ENCODE measurements around the gene D2HGDH.
"Not testable (repeated sequence)": the region's sequence is repeated elsewhere in the genome, so short reads cannot be mapped to it uniquely, and the experiment has no call there.

The D2HGDH gene

DNA sequence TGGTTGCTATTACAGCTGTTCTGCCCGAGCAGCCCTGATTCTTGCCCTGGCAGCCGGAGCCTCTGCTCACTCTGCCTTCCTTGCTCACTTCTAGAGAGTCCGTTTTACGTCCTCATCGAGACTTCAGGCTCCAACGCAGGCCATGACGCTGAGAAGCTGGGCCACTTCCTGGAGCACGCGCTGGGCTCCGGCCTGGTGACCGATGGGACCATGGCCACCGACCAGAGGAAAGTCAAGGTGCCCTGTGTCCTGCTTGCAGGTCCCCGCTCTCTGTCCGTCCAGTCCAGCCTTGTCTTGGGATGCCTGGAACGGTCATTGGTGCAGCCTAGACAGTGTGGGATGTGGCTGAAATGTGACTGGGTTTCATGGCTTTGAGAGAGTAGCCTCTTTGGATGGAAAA lies 16.7 kb downstream of the D2HGDH start:
- no peak for DNase-seq

GRCh38 chr2:241751776-241752175 lies 17.3 kb downstream of the D2HGDH start:
- DNase-seq: no peak

GRCh38 chr2:241752253-241752652 lies 17.8 kb downstream of the D2HGDH start:
- no peak for DNase-seq

GRCh38 chr2:241752689-241753276 lies 18.4 kb downstream of the D2HGDH start:
- DNase-seq: no peak

DNA sequence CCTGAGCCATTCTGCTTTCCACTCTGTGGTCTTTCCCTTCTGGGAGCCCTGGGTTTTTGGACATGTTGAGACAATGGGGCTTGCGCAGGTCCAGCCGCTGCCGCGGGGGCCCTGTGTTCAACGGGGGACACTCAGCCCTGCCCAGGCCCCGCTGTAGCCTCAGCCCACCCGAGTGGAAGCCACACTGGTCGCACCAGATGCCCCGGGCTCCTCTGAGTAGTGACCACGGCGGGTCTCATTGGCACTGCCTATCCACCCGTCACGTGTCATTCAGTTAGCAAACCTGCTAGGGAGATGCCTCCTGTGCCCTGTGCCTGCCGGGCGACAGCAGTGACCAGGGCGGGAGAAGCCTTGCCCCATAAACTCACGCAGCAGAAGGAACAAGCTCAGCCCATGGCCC lies 19.1 kb downstream of the D2HGDH start:
- no peak for DNase-seq

DNA sequence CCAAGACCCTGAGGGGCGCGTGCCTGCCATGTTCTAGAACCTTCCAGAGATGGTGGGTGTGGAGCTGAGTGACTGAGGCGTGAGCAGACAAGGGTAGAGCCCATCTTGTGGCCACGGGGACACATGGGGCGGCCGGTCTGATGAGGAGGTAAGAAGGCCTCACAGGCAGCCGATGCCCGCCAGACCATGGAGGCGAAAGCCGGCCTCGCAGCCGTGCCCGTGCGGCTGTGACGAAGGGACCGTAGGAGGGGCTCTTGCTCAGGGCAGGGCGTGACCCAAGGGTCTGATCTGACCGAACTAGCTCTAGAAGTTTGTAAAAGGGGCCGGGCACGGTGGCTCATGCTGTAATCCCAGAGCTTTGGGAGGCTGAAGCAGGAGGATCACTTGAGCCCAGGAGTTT lies 19.6 kb downstream of the D2HGDH start:
- no peak for DNase-seq

- no peak for DNase-seq
Measured at GRCh38 chr2:241755166-241755565, 20.7 kb downstream of the D2HGDH start.

DNA sequence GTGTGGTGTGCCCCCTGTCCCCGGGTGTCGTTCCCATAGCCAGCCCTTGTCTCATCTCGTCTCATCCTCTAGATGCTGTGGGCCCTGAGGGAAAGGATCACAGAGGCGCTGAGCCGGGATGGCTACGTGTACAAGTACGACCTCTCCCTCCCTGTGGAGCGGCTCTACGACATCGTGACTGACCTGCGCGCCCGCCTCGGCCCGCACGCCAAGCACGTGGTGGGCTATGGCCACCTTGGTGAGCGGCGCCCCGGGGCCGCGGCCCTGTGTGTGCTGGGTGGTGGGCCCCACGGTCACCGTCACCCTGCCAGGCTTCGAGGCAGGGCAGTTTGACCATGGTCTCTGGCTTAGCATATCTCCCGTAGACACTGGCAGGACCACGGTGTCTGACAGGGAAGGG lies 21.3 kb downstream of the D2HGDH start:
- no peak for DNase-seq

DNA sequence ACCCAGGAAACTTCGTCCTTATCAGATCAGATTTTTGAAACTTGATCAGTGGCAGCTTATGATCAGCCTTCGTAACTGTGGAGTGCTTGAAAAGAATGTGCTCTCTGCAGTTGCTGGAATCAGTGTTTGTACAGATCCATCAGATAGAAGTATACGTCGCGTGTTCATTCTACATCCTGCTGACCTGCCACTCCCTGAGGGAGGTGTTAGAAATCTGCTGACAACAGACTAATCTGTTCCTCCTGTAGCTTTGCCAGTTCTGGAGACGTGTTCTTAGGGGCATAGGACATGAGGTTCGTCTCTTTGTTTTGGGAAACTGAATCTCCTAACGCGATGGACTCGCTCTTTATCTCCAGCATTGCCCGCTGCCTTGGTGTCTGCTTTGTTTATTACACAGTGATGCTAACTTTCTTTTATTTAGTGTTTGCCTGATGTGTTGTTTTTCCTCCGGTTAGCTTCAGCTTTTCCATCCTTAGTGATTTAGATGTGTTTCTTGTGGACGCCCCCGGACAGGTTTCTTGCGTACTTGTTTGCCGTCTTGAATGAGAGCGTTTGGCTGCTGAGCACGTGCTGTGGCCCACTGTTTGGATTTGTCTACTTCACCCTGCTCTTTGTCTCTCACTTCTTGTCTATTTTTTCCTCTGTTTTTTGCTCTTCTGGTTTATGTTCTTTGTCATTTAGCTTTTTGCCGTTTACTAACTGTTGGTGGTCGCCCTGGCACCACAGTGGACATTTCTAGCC lies 24.8 kb downstream of the D2HGDH start:
- DNase-seq: no peak

GRCh38 chr2:241759893-241760292 lies 25.5 kb downstream of the D2HGDH start:
- not testable (repeated sequence) for DNase-seq

DNA sequence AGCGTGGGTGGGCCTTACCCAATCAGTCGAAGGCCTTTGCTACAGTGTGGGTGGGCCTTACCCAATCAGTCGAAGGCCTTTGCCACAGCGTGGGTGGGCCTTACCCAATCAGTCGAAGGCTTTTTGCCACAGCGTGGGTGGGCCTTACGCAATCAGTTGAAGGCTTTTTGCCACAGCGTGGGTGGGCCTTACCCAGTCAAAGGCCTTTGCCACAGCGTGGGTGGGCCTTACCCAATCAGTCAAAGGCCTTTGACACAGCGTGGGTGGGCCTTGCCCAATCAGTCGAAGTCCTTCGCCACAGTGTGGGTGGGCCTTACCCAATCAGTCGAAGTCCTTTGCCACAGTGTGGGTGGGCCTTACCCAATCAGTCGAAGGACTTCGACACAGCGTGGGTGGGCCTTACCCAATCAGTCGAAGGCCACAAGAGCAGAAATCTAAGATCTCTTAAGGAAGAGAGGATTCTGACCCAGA lies 25.9 kb downstream of the D2HGDH start:
- no peak for DNase-seq

DNA sequence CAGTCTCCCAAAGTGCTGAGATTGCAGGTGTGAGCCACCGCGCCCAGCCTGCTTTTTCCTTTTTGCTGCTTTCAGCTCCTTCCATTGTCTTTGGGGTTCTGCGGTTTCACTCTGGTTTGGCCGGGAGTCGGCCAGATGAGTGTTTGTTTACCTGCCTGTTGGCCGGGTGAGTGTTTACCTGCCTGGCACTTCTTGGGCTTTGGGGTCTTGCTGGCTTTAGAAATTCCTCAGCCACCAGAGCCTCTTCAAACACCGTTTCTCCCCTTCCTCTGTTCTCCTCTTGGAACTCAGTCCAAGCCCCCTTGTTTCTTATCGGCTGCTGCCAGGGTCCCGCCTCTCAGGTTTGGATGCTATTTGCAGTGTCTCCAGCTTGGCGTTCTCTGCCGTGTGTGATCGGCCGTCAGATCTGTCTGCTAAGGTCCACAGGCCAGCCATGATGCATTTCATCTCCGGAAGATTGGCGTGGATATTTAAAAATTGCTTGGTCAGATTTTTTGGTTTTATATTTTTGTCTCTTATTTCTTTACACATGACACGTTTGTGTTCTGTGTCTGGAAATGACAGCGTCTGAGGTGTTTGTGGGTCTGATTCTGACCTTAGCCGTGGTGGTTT lies 28.0 kb downstream of the D2HGDH start:
- no peak for DNase-seq

- no peak for DNase-seq
Measured at GRCh38 chr2:241762933-241763369, 28.5 kb downstream of the D2HGDH start.

DNA sequence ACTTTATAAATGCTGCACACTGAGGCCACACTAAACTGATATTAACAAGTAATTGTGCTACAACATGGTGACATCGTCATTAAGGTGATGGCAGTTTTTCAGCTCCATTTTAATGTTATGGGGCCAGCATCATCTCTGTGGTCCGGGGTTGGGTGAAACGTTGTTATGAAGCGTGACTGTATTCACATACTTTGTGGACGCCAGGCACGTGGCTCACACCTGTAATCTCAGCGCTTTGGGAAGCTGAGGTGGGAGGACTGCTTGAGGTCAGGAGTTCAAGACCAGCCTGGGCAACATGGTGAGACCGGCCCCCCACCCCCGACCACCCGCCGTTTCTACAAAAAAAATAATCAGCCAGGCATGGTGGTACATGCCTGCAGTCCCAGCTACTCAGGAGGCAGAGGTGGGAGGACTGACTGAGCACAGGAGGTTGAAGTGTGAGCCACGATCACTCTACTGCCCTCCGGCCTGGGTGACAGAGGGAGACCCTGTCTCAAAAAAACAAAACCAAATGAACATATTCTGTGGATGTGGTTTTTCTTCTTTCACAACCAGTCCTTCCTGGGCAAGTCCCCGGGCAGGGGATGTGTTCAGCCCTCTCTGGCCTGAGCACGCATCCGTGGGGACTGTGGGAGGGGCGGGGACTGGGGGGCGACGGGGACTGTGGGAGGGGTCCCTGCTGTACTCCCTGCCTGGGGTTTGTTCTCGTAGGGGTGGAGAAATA lies 29.3 kb downstream of the D2HGDH start:
- DNase-seq: no peak

GRCh38 chr2:241764275-241765241 lies 30.1 kb downstream of the D2HGDH start:
- no peak for DNase-seq

DNA sequence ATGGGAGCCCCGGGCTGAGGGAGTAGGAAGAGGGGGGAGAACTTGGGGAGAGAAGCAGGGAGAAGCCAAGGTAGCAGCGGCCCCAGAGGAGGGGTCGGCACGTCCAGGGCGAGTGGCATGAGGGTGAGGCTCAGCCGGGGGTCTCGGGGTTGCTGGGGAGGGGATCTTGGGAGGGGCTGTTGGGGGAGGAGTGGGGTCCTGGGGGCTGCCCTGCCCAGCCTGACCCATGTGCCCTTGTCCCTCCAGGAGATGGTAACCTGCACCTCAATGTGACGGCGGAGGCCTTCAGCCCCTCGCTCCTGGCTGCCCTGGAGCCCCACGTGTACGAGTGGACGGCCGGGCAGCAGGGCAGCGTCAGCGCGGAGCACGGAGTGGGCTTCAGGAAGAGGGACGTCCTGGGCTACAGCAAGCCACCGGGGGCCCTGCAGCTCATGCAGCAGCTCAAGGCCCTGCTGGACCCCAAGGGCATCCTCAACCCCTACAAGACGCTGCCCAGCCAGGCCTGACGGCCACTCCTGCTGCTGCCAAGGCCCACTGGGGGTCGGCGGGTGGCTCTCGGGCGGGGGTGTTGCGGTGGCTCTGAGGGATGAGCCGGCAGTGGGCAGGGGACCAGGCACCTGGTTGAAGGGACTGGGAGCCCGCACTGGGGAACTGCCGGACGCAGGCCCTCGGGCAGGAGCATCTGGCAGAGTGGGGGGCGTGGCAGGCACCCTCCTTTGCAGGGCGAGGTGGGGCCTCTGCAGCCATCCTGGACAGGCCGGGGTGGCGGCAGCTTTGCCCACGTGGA lies 33.2 kb downstream of the D2HGDH start:
- DNase-seq: no peak

DNA sequence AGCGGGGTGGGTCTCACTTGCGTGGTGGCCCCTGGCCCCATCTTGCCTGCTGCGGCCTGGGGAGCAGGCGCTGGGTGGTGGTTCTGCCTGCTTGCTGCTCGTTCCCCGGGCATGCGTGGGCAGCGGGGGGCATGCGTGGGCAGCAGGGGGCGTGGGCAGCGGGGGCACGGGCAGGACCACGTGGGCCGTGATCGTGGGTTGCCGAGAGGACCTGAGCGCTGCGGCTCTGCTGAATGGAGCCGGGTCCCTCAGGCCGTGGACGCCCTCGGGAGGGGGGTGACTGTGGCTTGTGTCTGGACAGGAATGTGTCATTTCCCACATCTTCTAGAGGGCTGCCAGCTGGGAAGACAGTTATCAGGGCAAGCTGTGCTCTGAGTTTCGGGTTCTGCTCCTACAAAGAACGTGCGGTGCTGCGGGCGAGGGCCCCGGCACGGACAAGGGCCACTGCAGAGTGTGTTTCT lies 33.9 kb downstream of the D2HGDH start:
- no peak for DNase-seq

DNA sequence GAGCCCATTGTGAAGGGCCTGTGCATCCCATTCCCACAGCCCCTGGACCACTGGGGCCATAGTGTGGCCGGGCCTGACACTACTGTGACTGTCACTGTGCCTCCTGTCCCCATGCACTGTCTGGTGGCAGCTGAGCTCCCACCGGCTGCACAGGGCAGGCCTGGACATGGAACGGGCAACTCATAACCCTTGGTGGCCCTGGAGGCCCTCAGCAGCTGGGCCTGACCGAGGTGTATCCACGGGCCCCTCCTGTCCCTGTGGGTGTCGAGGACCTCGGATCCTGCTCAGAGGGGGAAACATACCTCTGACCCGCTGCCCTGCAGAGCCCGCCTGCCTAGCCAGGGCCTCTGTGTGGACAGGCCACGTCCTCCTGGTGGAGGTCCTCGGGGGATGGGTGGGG lies 34.4 kb downstream of the D2HGDH start:
- no peak for DNase-seq

- no peak for DNase-seq
Measured at GRCh38 chr2:241769819-241770184, 35.4 kb downstream of the D2HGDH start.

DNA sequence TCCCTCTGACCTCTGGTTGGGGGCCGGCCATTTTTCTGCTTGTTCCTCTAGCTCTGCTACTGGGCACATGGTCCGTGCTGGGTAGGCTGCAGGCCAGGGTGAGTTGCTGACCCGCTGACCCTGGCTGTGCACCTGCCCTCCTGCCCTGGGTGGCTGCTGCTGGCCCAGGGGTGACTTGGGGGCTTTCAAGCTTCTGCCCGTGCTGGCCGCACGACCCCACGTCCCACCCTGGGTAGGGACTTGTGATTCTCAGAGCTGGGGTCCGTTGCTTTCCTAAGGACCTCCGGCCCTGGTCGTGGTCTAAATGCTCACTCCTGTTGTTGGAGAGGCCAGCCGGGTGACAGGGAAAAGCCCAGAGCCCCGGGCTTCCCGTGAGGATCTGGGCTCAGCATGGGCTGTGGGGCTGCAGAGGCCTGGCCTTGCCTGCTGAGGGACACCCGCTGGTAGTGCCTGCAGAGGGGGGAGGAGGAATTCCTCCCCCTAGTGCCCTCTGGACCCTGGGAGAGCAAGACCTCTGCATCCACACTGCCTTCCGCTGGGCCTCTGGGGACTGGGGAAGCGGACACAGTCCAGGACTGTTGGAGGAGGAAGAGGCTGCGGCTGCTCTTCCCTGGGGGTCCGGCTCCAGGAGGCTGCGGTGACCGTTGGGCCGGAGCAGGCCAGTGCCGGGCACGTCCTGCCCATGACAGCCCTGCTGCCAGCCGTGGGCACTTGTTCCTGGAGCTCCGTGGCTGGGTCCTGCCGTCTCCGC lies 35.9 kb downstream of the D2HGDH start:
- no peak for DNase-seq

DNA sequence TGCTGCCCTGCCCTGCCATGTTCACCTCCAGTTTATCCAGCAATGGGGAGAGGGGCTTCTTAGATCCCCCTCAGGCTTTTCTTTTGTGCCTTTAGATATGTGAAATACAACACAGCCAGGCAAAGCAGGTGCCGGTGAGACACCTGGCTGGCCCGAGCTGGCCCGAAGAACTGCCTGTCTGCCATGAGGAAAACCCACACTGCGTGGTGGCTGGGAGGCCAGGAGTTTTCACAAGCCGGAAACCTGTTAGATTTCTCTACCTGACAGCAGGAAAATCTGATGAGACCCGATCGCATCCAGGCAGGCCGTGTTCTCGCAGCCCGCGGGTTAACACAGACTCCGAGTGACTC lies 36.5 kb downstream of the D2HGDH start:
- no peak for DNase-seq

Data from SHP77 treated with DMSO at 0.1 percent for 48 hours (cell line).